HK-2 (cell line): ENCODE data around the gene OR10A4.
A peak's percentile ranks its signal among the peaks of the same experiment; 100 is the strongest.
"Not testable (repeated sequence)": the region's sequence is repeated elsewhere in the genome, so short reads cannot be mapped to it uniquely, and the experiment has no call there.

Experiments used
- DNase-seq: peaks from one replicate; pipeline ENCODE4 v3.0.0-alpha.2; 2018; ENCODE audit not compliant: unreplicated experiment

Gene OR10A4, protein sequence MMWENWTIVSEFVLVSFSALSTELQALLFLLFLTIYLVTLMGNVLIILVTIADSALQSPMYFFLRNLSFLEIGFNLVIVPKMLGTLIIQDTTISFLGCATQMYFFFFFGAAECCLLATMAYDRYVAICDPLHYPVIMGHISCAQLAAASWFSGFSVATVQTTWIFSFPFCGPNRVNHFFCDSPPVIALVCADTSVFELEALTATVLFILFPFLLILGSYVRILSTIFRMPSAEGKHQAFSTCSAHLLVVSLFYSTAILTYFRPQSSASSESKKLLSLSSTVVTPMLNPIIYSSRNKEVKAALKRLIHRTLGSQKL

DNA sequence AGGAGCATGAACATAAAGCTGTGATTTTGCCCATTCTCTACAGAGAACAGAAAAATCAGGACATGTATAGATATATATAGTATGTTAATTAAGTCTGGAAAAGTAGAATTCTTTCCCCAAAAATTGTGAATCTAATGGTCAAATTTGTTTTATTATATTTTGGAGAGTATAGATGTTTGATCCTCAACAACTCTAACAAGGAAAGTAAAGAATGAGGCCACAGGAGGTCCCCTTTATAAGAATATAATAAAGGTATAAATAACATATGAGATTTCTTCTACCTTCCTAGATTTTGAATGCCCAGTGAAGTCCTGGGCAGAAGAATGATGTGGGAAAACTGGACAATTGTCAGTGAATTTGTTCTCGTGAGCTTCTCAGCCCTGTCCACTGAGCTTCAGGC lies at the start of gene OR10A4:
Gene OR10A4, plus strand, starts transcription at position 301 of the 400 bp plus-strand sequence. Its CDS starts 23 bp downstream, at position 324.
- no peak for DNase-seq

DNA sequence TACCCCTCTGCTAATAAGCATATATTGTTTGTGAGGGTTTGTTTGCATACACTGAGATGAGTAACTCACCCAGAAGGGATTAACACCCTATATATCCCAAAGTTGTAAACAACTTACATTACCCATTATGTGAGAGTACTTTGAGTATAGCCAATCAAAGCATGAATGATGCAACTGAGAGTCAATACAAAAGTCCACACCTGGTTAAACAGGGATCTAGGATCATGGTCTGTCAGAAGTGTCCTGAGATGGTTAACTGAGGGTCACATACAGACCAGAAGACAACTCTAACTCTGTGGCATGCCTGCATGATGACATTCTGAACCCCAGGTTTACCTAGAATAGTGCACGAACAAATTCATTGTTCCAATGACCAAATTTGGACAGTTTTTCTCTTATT lies 48.3 kb upstream of the OR10A4 start:
- DNase-seq: no peak

DNA sequence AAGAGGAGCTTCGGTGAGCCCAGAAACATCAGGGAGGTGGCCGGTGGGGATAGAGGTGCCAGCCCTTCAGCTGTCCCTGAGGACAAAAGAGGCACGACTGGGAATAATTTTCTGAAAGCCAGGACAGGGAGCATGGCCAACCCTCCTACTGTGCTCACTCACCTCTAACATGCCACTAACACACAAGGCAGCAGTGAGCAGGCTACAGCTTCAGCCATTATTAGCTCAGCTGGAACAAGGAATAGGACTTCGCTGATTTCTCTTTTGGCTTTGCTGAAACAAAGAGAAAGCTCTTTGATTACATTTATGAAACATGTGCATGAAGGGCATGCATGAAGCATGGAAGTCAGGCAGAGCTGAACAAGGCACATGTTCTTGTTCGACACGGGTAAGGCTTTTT lies 43.1 kb upstream of the OR10A4 start:
- DNase-seq: no peak

DNA sequence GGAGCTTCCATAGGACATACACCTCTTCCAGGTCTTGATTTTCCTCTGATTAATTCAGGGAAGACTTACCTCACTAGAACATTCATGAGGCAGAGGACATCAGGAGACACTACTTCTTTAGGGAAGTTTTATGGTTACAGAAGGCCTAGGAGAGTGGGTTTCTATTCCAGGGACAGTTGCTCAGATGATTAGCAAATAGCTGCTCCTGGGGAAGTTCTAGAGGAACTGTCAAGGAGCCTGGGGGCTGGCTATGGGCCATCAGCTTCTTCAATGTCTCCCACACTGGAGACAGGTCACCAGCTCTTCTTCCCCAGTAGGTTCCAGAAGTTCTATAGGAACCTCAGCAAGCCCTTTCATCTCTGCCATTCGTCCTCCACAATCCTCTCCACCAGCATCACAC lies 42.4 kb upstream of the OR10A4 start:
- DNase-seq: no peak

DNA sequence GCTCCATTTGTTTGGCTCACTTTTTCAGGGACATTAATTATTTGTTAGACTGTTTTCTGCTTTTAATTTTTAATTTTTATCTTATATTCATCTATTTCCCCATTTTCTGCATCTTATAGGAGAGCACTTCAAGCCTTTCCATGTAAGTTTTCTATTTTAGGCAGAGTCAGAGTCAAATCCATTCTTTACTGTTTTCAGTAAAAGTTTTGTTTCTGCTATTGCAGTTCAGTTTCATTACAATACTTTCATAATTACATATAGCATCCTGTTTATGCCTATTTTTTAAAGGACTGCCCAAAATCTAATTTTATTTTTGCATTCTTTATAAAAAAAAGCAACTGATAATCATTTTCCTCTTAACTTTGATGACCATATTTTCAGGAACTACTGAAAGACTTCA lies 34.7 kb upstream of the OR10A4 start:
- DNase-seq: no peak

DNA sequence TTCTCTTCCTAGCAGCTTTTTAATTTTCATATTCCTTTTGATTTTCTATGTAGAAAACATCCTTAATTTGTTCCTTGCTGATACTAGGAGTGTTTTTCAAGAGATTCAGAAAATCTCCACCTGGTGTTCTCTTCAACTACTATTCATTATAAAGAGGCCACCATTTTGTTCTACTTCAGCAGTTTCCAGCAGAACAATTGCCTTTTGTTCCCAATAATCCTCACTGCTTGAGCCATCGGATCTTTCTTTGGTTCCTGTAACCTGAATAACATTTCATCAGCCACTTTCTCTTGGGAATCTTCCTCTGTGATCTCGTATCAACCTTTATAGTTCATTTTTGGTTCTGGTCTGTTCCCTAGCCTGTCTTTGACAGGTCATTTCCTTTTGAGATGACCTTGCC lies 32.8 kb upstream of the OR10A4 start:
- DNase-seq: no peak

DNA sequence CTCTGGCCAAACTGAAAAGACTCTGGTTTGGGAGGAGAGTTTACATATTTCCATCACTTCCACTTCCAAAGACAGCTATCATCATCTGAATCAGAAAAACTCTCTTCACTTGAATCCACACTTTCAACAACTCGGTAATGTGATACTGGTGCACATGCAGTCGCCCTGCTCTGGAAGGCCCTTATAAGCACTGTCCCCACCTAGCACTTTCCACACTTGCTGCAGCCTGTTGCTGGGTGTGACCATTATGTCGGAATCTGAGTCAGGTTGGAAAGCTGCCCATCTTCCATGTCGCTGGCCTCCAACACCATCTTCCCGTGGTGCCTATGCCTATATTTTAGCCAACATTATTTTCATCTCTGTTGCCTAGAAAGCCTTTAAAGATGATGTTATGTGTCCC lies 32.1 kb upstream of the OR10A4 start:
- DNase-seq: no peak

DNA sequence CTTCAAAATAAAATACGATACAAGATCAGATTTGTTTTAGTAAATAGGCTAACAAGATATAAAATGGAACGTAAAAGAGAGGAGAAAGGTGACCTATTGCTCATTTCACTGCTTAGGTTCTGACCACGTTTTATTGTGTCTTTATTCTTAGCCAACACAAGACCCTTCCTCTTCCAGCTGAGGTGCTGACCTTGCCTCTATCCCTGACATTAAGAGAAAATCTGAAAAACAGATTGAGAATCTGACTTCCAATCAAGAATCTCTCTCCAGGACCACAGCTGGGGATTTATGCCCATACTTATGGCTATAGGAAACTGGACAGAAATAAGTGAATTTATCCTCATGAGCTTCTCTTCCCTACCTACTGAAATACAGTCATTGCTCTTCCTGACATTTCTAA lies 31.0 kb upstream of the OR10A4 start, which contains the start of gene OR10A5:
Gene OR10A5, plus strand, starts transcription at position 301 of the 400 bp plus-strand sequence. Its CDS starts 0 bp downstream, at position 301.
- DNase-seq: no peak

DNA sequence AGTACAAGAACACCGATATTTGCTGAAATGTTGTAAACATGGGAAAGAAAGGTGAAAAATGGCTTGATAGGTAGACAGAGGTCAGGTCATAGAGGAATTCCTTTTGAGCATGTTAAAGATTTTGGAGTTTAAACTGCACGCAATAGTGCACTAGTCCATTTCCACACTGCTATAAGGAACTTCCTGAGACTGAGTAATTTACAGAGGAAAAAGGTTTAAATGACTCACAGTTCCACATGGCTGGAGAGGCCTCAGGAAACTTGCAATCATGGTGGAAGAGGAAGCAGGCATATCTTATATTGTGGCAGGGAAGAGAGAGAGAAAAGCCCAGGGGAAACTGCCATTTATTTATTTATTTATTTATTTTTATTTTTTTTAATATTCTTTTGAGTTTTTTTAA lies 25.9 kb upstream of the OR10A4 start:
- DNase-seq: no peak

DNA sequence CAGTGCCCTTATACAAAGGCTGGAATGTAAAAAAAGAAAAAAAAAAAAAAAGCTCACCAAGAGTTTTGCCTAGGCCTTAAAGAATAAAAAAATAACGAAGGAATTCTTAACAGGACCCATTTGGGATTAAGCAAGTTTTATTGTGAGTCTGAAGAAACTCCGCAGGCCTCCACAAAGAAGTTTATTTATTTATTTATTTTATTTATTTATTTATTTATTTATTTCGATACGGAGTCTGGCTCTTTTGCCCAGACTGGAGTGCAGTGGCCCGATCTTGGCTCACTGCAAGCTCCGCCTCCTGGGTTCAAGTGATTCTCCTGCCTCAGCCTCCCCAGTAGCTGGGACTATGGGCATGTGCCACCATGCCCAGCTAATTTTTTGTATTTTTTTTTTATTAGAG lies 21.6 kb upstream of the OR10A4 start:
- not testable (repeated sequence) for DNase-seq

DNA sequence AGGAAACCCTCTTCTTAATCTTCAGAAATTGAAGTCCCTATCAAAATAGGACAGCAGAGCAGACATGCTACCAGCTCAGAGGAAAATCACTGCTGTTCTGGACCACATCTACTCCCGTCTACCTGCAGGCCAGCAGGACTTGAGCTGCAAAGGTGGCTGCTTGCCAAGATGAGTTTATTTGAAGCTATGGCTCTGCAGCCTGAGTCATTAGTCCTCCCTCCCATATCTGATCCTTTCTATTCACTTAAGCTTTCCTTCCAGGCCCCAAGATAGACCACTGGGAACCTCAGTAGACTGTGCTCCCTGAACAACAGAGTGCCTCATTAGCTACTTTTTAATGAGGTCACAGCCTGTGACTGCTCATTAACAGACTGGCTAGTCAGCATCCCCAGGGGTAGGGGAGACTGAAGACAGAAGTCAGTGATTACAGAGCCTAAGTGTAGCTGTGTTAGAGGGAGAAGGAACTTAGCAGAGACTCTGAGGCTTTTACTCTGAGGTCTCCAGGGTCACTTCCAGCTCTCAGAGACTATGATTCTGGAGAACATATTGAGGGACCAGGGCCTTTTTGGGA lies 20.4 kb upstream of the OR10A4 start:
- peak; percentile 10 for DNase-seq

DNA sequence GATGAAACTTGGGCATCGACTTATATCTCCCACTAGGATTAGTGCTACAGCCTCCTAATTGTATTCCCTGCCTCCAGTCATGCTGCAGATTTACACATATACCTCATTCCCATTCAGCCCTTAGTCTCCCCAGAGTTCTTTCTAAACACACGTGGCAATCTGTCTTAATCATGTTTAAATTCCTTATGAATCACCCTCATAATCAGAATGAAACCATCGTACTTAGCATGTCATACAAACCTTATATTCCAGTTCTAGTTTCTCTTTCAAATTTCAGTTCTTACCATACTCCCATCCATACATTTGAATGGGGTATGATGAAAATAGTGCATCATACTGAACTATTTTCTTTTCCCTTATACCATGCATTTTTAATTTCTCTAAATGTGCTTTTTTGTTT lies 19.6 kb upstream of the OR10A4 start:
- DNase-seq: no peak

DNA sequence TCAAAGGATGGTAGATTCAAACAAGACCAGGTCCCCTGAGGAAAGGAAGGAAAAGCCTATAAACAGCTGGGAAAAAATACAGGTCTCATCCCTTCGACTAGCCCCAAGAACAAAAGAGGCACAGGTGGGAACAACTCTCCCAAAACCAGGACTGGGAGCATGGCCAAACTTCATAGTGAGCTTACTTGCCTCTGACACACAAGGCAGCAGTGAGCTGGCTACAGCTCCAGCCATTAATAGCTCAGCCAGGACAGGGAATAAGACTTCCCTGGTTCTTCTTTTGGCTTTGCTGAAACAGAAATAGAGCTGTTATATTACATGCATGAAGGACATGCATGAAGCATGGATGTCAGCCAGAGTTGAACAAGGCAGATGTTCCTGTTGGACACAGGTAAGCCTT lies 13.5 kb upstream of the OR10A4 start, which contains the start of gene OR10A2:
Gene OR10A2, plus strand, starts transcription at position 97 of the 400 bp plus-strand sequence. CDS start 6,698 bp downstream, outside the sequence.
- DNase-seq: no peak

DNA sequence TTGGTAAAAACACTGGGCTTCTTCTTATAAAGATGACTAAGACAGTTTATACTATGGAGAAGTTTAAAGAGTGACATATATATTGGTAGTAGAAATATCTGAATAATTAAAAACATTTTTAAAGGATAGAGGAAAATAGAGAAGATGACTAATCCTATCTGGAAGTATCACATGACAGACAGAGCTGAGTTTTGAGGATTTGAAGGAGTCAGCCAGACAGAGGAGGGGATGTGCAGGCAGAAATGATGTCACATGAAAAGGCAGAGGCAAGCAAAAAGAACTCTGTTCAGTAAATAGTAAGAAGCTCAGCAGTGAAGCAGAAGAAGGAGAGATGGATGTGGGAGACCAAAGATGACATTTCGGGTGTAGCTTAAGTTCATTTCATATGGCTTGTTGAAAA lies 12.0 kb upstream of the OR10A4 start:
- no peak for DNase-seq

DNA sequence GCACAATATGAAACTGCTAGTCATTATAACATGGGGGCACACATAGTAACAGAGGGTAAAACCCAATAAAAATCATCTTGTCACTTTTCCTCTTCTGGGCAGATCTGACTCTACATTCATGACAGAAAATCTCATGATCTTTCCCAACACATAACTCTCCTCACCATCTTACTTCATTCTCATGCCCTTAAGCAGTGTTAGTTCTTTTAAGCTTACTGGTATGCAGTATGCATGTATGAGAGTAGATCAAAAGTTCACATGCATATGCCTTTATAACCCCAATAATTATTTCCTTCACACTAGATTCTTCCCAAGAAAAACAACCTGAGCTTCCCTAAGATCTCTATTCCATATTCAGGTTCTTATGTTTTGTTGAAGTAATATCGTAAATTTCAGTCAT lies 5.1 kb upstream of the OR10A4 start:
- DNase-seq: no peak

DNA sequence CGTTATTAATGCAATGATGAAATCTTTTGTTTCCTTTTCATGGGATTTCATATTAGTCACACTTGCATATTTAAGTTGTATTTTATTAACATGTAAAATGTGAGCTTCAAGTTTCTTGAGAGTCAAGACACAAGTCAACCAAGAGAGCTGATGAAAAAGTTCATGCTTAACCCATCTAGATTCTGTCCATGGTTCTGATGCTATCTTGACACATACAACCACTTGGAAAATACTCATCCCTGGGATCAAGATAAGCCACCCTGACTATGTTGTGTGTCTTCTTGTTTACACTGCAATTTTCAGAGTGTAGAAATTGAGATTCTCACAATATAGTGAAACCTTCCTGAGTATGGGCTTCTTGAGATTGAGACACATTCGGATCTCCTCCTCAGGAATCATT lies 664 bp upstream of the OR10A4 start:
- no peak for DNase-seq

DNA sequence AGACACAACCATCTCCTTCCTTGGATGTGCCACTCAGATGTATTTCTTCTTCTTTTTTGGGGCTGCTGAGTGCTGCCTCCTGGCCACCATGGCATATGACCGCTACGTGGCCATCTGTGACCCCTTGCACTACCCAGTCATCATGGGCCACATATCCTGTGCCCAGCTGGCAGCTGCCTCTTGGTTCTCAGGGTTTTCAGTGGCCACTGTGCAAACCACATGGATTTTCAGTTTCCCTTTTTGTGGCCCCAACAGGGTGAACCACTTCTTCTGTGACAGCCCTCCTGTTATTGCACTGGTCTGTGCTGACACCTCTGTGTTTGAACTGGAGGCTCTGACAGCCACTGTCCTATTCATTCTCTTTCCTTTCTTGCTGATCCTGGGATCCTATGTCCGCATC lies 489 bp downstream of the OR10A4 start:
- no peak for DNase-seq

DNA sequence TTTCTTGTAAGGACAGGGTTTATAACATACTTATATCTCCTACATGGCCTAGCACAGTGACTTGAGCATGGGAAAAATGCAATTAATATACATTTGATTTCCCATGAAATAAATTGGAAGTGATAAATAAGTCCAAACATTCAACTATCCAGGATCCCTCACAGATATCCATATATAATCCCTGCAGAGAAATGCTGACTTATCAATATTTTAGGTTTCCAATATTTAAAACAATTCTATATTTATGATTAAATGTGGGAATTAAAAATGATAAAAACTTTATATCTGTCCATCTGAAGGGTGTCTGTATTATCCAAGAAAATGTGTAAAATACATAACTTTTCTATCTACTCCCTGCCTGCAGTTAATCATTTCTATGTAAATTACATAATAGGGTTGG lies 6.3 kb downstream of the OR10A4 start:
- no peak for DNase-seq

DNA sequence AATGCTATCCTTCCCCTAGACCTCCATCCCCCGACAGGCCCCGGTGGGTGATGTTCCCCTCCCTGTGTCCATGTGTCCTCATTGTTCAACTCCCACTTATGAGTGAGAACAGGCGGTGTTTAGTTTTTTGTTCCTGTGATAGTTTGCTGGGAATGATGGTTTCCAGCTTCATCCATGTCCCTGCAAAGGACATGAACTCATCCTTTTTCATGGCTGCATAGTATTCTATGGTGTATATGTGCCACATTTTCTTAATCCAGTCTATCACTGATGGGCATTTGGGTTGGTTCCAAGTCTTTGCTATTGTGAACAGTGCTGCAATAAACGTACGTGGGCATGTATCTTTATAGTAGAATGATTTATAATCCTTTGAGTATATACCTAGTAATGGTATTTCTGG lies 11.3 kb downstream of the OR10A4 start:
- DNase-seq: not testable (repeated sequence)

DNA sequence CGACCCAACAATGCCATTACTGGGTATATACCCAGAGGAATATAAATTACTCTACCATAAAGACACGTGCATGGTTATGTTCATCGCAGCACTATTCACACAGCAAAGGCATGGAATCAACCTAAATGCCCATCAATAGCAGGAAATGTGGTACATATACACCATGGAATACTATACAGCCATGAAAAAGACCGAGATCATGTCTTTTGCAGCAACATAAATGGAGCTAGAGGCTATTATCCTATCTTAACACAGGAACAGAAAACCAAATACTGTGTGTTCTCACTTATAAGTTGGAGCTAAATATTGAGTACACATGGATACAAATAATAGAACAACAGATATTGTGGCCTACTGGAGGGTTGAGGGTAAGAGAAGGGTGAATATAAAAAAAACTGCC lies 12.4 kb downstream of the OR10A4 start:
- DNase-seq: no peak

DNA sequence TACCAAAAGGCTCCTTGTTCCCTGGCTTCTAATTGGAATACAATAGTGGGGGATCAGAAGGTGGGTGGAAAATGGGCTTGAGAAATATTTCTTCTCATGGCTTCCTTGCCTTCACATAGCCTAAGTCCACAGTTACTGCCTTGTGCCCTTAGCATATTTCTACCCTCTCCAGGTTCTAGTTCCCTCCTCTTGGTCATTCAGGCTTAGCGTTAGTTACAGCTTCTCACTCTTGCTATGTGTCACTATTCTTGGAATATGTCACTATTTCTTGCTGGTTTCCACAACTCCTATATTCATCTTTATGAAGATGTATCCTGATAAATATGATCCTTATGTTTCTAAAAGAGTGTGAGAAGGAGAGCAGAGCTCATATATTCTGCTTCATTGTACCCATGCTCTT lies 13.4 kb downstream of the OR10A4 start:
- no peak for DNase-seq

DNA sequence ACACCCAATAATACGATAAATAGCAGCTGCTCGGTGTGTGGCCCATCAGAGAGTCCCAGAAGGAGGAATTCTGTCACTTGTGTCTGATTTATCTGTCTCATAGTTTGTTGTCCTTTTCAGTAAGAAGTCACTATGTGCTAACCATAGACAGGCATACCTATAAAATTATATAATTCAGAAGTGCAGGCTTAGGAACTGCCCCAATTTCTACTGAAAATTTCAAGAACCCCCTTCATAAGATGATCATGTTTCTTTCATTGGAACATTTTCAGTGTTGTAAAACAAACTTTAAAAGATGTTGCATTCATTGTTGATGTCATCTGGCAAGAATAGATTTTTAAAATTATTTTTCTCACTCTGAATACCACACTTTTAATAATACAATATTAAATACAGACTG lies 16.0 kb downstream of the OR10A4 start, which contains the start of gene OR2D2:
Gene OR2D2, minus strand, starts transcription at position 101 of the 400 bp plus-strand sequence. Its CDS starts 0 bp downstream, at position 101.
- no peak for DNase-seq

DNA sequence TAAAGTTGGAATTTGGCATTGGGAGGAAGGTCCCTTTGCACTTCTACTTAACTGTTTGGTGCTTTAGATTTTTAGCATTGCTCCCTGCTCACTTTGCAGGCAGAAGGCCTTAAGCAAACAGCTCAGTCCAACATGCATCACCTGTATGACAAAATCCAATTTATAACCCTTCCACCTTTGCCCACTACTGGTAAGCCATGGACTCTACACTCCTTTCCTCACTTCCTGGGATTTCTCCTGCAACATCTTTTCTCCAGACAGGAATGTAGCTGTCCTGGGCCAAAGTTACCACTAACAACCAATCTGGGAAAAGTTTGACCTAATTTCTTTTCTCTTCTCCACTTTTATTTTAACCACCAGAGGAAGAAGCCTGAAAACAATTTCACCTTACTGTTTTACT lies 17.7 kb downstream of the OR10A4 start:
- DNase-seq: no peak
